Caco-2 (cell line): Measurements from ENCODE around the gene MINAR1. TPM values are rescaled to one million over a fixed set of nuclear protein-coding genes. Genes with fewer than 3 reads are reported as not detected.

Experiments
- BruUV-seq: library from RNA; stranded (reverse); fragments of 400-500 nt; replicated peaks from 2 replicates; lab custom pipeline; 2021; lab: Mats Ljungman, UMichigan
- CTCF ChIA-PET: fragments of 300-600 bp; sonication (Branson Sonifier 250); formaldehyde crosslinking; loops from one replicate; lab custom pipeline; 2022; ENCODE audit warnings: antibody characterized with exemption; lab: Charles Lee
- POLR2A ChIA-PET: fragments of 300-600 bp; sonication (Branson Sonifier 250); formaldehyde crosslinking; loops from one replicate; lab custom pipeline; 2022; ENCODE audit warnings: antibody characterized with exemption; lab: Charles Lee
- DNase-seq, 2 experiments: peaks; one replicate each; pipeline versions ENCODE4 v3.0.0 to v3.0.0-alpha.2; 2020 to 2022
- H3K27me3 ChIP-seq: replicated peaks from 2 replicates; pipeline ENCODE4 v1.6.0; 2011; ENCODE audit warnings: low read length; ENCODE audit not compliant: control insufficient read depth, insufficient read depth
- H3K36me3 ChIP-seq: 2 replicates; pipeline ENCODE4 v1.5.1; 2011; ENCODE audit warnings: low read length; ENCODE audit not compliant: control insufficient read depth, insufficient read depth
- H3K4me1 ChIP-seq: fragments of 250-450 bp; sonication (Bioruptor Pico); 2 replicates; pipeline ENCODE4 v1.5.1; 2020; ENCODE audit warnings: mild to moderate bottlenecking
- H3K4me3 ChIP-seq: 2 replicates; pipeline ENCODE4 v1.5.1; 2011; ENCODE audit warnings: low read depth, mild to moderate bottlenecking, control low read depth, low read length
- H3K9me3 ChIP-seq: fragments of 250-450 bp; sonication (Bioruptor Pico); 2 replicates; pipeline ENCODE4 v1.5.1; 2020; ENCODE audit warnings: mild to moderate bottlenecking, moderate library complexity
- H3K27ac Mint-ChIP-seq: one replicate; pipeline ENCODE4 v1.8.0; 2022; ENCODE audit warnings: mixed read lengths; ENCODE audit not compliant: unreplicated experiment
- H3K27me3 Mint-ChIP-seq: one replicate; pipeline ENCODE4 v1.8.0; 2022; ENCODE audit warnings: mixed read lengths; ENCODE audit not compliant: insufficient read depth, unreplicated experiment
- H3K36me3 Mint-ChIP-seq: one replicate; pipeline ENCODE4 v1.8.0; 2022; ENCODE audit warnings: mild to moderate bottlenecking, mixed read lengths; ENCODE audit not compliant: insufficient read depth, unreplicated experiment
- H3K4me1 Mint-ChIP-seq: one replicate; pipeline ENCODE4 v1.8.0; 2022; ENCODE audit warnings: low read depth, mixed read lengths; ENCODE audit not compliant: unreplicated experiment
- H3K4me3 Mint-ChIP-seq: one replicate; pipeline ENCODE4 v1.8.0; 2022; ENCODE audit warnings: mild to moderate bottlenecking, moderate library complexity, mixed read lengths; ENCODE audit not compliant: unreplicated experiment
- H3K9me3 Mint-ChIP-seq: one replicate; pipeline ENCODE4 v1.8.0; 2022; ENCODE audit warnings: mixed read lengths; ENCODE audit not compliant: unreplicated experiment
- CTCF ChIP-seq, 2 experiments: fragments of 200-600 bp in 1 of 2; IDR thresholded peaks; 1 replicate in 1 of 2; 2 replicates in 1 of 2; pipeline versions ENCODE4 v1.5.1 to v1.8.0; 2011 to 2022; ENCODE audit warnings: antibody characterized with exemption in 1 of 2, control low read depth in 1 of 2, inconsistent platforms in 1 of 2, low read depth in 1 of 2, low read length in 1 of 2, mild to moderate bottlenecking in 1 of 2, moderate library complexity in 1 of 2; ENCODE audit not compliant: insufficient read depth in 1 of 2, severe bottlenecking in 1 of 2, unreplicated experiment in 1 of 2
- intact Hi-C: fragments of 100-400 bp; cut with micrococcal nuclease; formaldehyde crosslinking; loops from one replicate; pipeline ENCODE4 v1.10.0; 2022; ENCODE audit not compliant: unreplicated experiment
- total RNA-seq: library from RNA; stranded (reverse); gene quantifications from 2 replicates; pipeline ENCODE4 v1.2.3, GENCODE V29; 2022

MINAR1 gene
- total RNA-seq, 1 experiment from 2014 or later, result 0.34 TPM

GRCh38 chr15:79427781-79428598, 4.1 kb upstream of the MINAR1 start:
- H3K36me3 Mint-ChIP-seq, result no peaks in the 10 kb centered on the region
- intact Hi-C loops, result no loop called here
- no peaks in the 10 kb centered on the region for H3K4me1 ChIP-seq
- H3K4me1 Mint-ChIP-seq, result no peaks in the 10 kb centered on the region
- TF ChIP-seq CTCF (IDR thresholded peaks at IDR 0.05; ENCODE audit: insufficient read depth in 1 of 2, low read depth in 1 of 2, low read length in 1 of 2, severe bottlenecking in 1 of 2, unreplicated experiment in 1 of 2), result no peak
- DNase-seq, result no peak
- H3K27me3 Mint-ChIP-seq, result peaks cover 8% of the 10 kb centered on the region
- ChIA-PET CTCF (no interaction called here), POLR2A (no interaction called here)
- BruUV-seq, result no TSS peak
- no peak overlapping the region for H3K4me3 ChIP-seq
- H3K4me3 Mint-ChIP-seq, result no peak overlapping the region
- H3K27ac Mint-ChIP-seq, result no peak overlapping the region
- H3K9me3 Mint-ChIP-seq, result no peaks in the 10 kb centered on the region
- no peaks in the 10 kb centered on the region for H3K27me3 ChIP-seq
- no peaks in the 10 kb centered on the region for H3K9me3 ChIP-seq
- no peaks in the 10 kb centered on the region for H3K36me3 ChIP-seq

DNA sequence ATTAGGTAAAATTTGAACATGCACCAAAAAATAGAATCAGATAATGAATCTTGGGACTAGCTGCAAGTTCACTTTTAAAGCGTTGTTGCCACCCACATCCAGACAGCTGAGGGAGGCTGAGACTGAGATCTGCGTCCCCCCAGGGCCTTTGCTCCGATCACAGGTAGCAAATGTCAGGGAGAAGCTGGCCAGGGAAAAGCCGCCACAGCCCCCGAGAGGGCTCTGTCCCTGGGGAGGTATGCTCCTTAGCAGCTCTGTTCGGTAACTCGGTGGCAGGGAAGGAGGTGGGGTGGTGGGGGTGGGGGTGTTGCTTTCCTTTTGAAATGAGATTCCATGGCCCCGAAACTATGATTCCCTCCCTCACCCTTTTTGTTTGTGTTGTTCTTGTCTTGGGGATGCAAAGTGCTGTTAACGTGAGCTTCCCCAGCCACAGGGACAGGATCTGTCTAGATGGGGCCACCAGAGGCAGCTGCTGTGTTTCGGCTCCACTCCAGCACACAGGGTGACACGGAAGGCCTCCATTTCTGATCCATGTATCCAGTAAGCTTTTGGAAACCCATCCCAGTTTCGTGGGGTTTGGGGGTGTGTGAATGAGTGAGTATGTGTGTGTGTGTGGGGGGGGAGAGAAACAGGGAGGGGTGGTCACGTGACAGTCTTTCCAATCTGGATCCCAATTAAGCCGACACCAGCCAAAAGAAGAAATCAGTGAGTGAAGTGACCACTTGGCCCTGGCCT, 1.1 kb upstream of the MINAR1 start:
- POLR2A ChIA-PET, result no interaction called here
- Histone ChIP-seq H3K27me3 (no peaks in the 10 kb centered on the region), H3K36me3 (no peaks in the 10 kb centered on the region), H3K9me3 (no peaks in the 10 kb centered on the region), H3K4me1 (no peaks in the 10 kb centered on the region), H3K4me3 (no peak overlapping the region)
- no peak for DNase-seq
- H3K27me3 Mint-ChIP-seq, result peaks cover 17% of the 10 kb centered on the region
- BruUV-seq, result no TSS peak
- CTCF ChIA-PET, result no interaction called here
- no peaks in the 10 kb centered on the region for H3K4me1 Mint-ChIP-seq
- H3K9me3 Mint-ChIP-seq, result no peaks in the 10 kb centered on the region
- TF ChIP-seq CTCF (IDR thresholded peaks at IDR 0.05; ENCODE audit: insufficient read depth in 1 of 2, low read depth in 1 of 2, low read length in 1 of 2, severe bottlenecking in 1 of 2, unreplicated experiment in 1 of 2), result no peak
- H3K4me3 Mint-ChIP-seq, result no peak overlapping the region
- H3K36me3 Mint-ChIP-seq, result no peaks in the 10 kb centered on the region
- intact Hi-C loops, result no loop called here
- H3K27ac Mint-ChIP-seq, result no peak overlapping the region

DNA sequence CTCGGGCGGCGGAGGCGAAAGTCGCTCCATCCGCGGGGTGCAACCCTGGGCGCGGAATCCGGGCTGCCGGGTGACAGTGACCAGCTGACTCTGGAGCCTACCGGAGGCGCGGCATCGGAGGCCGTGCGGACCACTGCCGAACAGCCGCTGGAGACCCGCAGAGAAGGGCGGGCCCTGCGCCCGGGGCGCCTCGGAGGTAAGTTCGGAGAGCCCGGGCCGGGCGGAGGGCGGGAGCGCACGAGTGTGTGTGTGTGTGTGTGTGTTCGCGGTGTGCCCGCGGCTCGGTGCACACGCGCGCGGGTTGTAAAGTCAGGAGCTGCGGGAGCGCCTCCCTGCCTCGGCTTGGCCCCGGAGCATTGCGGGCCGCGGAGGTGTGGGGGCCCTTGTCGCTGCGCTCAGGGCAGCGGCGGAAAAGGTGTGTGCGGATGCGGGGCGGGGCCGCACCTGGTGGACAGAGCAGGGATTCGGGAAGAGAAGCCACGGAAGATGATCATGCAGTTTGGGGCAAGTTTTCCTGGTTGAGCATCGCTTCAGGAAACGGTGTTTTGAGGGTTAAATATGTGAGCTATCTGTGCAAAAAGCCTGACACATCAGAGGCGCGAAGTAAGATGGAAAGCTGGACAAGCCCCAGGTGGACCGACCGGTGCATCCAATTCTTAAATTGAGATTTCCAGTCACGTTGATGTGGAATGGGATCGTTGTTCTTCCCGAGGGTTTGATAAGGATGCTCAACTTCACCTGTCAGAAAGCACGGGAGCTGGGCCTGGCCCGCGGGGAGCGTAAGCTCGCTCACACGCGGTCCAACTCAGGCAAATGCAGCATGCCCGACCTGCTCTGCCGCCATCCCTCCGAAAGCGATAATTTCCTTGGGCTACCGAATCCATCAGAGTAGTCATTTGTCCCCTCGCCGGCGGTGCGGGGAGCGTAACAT, 474 bp downstream of the MINAR1 start:
- intact Hi-C loops, result no loop called here
- H3K9me3 ChIP-seq, result no peaks in the 10 kb centered on the region
- no peaks in the 10 kb centered on the region for H3K36me3 ChIP-seq
- H3K9me3 Mint-ChIP-seq, result no peaks in the 10 kb centered on the region
- no peaks in the 10 kb centered on the region for H3K36me3 Mint-ChIP-seq
- TF ChIP-seq CTCF (IDR thresholded peaks at IDR 0.05; ENCODE audit: insufficient read depth in 1 of 2, low read depth in 1 of 2, low read length in 1 of 2, severe bottlenecking in 1 of 2, unreplicated experiment in 1 of 2), result no peak
- BruUV-seq, result no TSS peak
- no peak overlapping the region for H3K27ac Mint-ChIP-seq
- H3K4me3 ChIP-seq, result no peak overlapping the region
- H3K4me3 Mint-ChIP-seq, result no peak overlapping the region
- H3K27me3 Mint-ChIP-seq, result peaks cover 17% of the 10 kb centered on the region
- H3K4me1 Mint-ChIP-seq, result no peaks in the 10 kb centered on the region
- H3K27me3 ChIP-seq, result no peaks in the 10 kb centered on the region
- ChIA-PET CTCF (no interaction called here), POLR2A (no interaction called here)
- H3K4me1 ChIP-seq, result no peaks in the 10 kb centered on the region
- DNase-seq, result no peak
